ENCODE results near the gene CCDC57. TPM values are rescaled to one million over a fixed set of nuclear protein-coding genes. Genes with fewer than 3 reads are reported as not detected.

Gene CCDC57
- total RNA-seq, 5 donors from 2014 or later (not counting 1 experiment from before 2014, with no cell fraction given): 86.4 to 127 (median 103) TPM

DNA sequence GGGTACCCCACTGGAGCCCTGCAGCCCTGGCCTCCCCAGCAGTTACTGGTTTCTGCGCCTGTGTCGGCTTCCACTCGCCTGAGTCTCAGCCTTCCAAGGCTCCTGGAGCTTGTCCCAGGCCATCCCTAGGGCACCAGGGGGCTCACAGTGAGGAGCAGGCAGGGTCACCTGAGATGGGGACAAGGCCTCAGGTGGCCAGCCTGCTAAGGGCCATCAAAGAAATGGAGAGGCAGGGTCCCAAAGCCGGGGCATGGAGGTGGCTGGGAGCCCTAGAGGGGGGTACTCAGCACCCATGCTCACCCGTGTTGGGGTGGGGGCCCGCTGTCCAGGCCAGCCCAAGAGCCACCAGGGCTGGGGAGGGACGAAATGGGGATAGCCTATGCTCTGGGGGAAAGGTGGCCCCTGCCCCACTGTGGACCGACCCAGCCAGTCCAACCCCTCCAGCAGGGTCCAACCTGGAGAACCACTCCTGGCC is 115.9 kb downstream of the CCDC57 start:
- WGBS (ENCODE audit: insufficient coverage): 76% methylated on average over 4 of the region's 8 CpGs
- ATAC-seq (replicated peaks in 1 of 4) (no peak), DNase-seq (peak in 1 of 35 experiments; percentile 18)
- no peaks in the 10 kb centered on the region for H3K27me3 ChIP-seq (replicated peaks in 1 of 2; ENCODE audit: control insufficient read depth in 2 of 2, extremely low read depth in 1 of 2, insufficient read depth in 2 of 2, low read length in 1 of 2)
- no peaks in the 10 kb centered on the region for H3K9me3 ChIP-seq
- Mint-ChIP-seq H3K9me3 (no peaks in the 10 kb centered on the region), H3K4me1 (peaks cover 4 to 13% (median 10%) of the 10 kb centered on the region in 3 donors), H3K27me3 (no peaks in the 10 kb centered on the region), H3K36me3 (peaks cover 4% of the 10 kb centered on the region), H3K4me3 (peak overlapping the region; percentile 58 to 67 (median 64)), H3K27ac (no peak overlapping the region)
- POLR2A ChIA-PET: no interaction called here
- H3K27ac ChIP-seq (ENCODE audit: low read length): peak overlapping the region; percentile 7
- peaks cover 10 to 28% of the 10 kb centered on the region in 2 experiments for H3K4me1 ChIP-seq (ENCODE audit: control insufficient read depth in 1 of 2, extremely low read depth in 1 of 2, insufficient read depth in 2 of 2, low read length in 2 of 2)
- peak overlapping the region; percentile 45 to 57 for H3K4me3 ChIP-seq (ENCODE audit: control insufficient read depth in 1 of 2, extremely low read depth in 1 of 2, low read length in 1 of 2)
- H3K36me3 ChIP-seq (ENCODE audit: control insufficient read depth in 2 of 2, extremely low read depth in 1 of 2, insufficient read depth in 1 of 2, low read length in 1 of 2): peaks cover 25 to 37% of the 10 kb centered on the region in 2 donors
- CTCF ChIA-PET: no interaction called here

DNA sequence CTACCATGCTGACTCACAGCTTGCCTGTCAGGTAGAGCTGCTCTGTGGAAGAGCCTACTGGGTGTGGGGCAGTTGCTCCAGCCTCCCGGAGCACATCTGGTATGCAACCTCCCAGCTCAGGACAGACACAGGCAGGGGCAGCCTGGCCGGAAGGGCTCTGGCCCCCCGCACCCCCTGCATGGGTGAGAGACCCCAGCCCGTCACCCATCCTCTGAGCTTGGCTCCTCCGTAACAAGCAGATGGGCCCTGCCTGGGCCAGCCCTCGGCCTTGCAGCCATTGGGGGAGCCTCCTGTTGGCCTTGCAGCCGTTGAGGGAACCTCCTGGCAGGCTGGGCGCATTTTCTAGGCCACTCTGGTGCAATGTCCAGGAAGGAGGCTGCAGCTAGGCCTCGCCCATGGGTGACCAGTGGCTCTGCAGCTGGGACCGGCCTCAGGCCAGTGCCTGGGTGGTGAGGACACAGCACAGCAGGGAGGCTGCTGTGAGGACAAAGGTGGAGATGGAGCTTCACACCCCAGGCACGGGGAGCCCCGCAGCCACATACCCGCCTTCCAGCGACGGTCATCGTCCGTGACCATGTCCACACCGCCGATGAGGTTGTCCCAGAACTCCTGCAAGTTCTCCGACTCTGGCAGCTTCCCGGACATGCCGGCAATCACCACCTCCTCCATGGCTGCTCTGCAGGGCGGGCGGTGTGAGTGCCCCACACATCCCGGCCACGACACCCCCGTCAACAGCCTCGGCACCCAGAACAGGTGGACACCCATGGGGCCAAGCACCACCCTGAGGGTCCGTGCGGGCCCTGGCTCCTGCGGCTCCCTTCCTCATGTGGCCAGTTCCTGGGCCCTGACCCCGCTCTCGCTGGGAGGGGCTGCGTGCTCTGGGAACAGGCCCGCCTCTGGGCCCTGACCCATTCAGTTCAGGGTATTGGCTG is 116.6 kb downstream of the CCDC57 start:
- Mint-ChIP-seq H3K27me3 (no peaks in the 10 kb centered on the region), H3K9me3 (no peaks in the 10 kb centered on the region), H3K27ac (no peak overlapping the region), H3K4me3 (peak overlapping the region; percentile 56 to 67 (median 61)), H3K4me1 (peaks cover 4 to 13% (median 10%) of the 10 kb centered on the region in 3 donors), H3K36me3 (peaks cover 4% of the 10 kb centered on the region)
- 96% methylated on average over 34 of the region's 35 CpGs for WGBS (ENCODE audit: insufficient coverage)
- ATAC-seq (replicated peaks in 1 of 4) (no peak), DNase-seq (no peak)
- peaks cover 26 to 42% of the 10 kb centered on the region in 2 donors for H3K36me3 ChIP-seq (ENCODE audit: control insufficient read depth in 2 of 2, extremely low read depth in 1 of 2, insufficient read depth in 1 of 2, low read length in 1 of 2)
- H3K27me3 ChIP-seq (replicated peaks in 1 of 2; ENCODE audit: control insufficient read depth in 2 of 2, extremely low read depth in 1 of 2, insufficient read depth in 2 of 2, low read length in 1 of 2): no peaks in the 10 kb centered on the region
- POLR2A ChIA-PET: interaction anchor here in 1 of 2 donors (0.6 to 0.7 kb wide), 3 partner anchors 18 to 63 kb away, joined by 3 to 4 read pairs (median 4); no protein-coding TSS in a partner anchor
- peaks cover 10 to 28% of the 10 kb centered on the region in 2 experiments for H3K4me1 ChIP-seq (ENCODE audit: control insufficient read depth in 1 of 2, extremely low read depth in 1 of 2, insufficient read depth in 2 of 2, low read length in 2 of 2)
- no peak overlapping the region for H3K27ac ChIP-seq (ENCODE audit: low read length)
- no peaks in the 10 kb centered on the region for H3K9me3 ChIP-seq
- no peak overlapping the region for H3K4me3 ChIP-seq (ENCODE audit: control insufficient read depth in 1 of 2, extremely low read depth in 1 of 2, low read length in 1 of 2)
- CTCF ChIA-PET: no interaction called here

DNA sequence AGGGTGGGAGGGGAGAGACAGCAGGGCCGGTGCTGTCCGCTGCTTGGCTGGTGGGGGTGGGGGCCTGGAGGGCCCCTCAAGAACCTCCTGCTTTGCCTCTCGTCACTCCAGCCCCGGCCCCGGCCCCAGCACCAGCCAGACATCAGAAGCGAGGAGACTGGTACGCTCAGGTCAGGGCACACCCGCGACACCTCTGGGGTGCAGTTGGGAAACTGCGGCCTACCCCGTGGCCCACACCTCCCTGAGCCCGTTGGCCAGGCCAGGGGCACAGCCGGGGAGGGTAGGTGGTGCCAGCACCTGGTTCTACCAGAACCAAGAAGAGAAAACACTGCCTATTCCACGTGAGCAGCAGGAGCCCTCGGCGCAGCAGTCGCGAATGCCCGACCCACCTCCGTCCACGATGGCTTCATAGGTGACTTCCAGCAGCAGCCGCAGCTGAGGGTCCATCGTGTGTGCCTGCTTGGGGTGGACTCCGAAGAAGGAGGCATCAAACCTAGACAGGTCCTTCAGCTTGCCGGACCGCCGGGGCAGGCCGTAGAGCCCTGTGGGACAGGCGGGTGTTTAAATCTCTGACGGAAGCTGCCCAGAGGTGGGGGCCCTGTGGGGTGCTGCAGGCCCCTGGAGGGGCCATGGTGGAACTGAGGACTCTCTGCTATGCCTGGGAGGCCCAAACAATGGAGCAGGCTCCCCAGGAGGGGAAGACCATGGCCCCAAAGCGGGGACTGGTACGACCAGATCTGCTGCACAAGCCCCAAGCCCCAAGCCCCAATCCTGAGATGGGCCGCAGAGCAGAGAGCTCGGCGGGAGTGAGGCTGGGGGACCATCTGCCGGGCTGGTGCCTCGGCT is 117.5 kb downstream of the CCDC57 start:
- no peak overlapping the region for H3K27ac Mint-ChIP-seq

DNA sequence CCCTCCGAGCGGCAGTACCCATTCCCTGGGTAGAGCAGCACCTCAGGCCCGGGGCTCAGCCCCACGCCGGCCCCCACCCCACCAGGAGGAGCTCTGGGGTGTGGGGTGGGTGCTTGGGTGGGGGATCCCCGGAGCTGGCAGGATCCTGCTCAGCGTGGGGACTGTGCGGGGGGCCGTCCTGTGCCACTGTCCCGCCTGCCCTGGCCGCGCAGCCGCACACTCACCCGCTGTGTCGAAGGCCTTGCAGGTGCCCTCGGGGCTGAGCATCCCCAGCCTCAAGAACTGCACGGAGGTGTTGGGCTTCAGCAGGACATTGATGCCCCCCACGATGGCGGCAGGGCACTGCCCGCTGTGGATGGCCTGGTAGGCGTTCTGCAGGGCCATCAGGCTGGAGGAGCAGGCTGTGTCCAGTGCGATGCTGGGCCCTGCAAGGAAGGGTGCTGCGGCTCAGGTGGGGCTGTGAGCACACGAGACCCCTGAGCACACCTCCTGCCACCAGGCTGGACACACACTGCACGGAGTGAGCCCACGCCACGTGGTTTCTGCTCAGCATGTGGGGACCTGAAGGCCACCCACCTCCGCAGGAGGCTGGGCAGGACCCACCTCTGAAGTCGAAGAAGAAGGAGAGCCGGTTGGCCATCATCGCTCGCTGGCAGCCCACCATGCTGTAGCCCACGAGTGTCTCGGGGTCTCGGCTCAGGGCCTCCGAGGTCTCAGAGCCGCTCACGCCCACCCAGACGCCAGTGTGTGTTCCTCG is 119.5 kb downstream of the CCDC57 start:
- 98% methylated on average over 34 of the region's 40 CpGs for WGBS (ENCODE audit: insufficient coverage)
- ATAC-seq (replicated peaks in 1 of 4): no peak
- Histone ChIP-seq H3K9me3 (no peaks in the 10 kb centered on the region), H3K27ac (ENCODE audit: low read length) (no peak overlapping the region), H3K36me3 (ENCODE audit: control insufficient read depth in 2 of 2, extremely low read depth in 1 of 2, insufficient read depth in 1 of 2, low read length in 1 of 2) (peaks cover 25 to 71% of the 10 kb centered on the region in 2 donors), H3K27me3 (replicated peaks in 1 of 2; ENCODE audit: control insufficient read depth in 2 of 2, extremely low read depth in 1 of 2, insufficient read depth in 2 of 2, low read length in 1 of 2) (no peaks in the 10 kb centered on the region), H3K4me3 (ENCODE audit: control insufficient read depth in 1 of 2, extremely low read depth in 1 of 2, low read length in 1 of 2) (no peak overlapping the region), H3K4me1 (ENCODE audit: control insufficient read depth in 1 of 2, extremely low read depth in 1 of 2, insufficient read depth in 2 of 2, low read length in 2 of 2) (peaks cover 5 to 18% of the 10 kb centered on the region in 2 experiments)
- CTCF ChIA-PET: interaction anchor here in 1 of 2 donors (0.6 kb wide), 1 partner anchor 208 kb away, joined by 3 read pairs; no protein-coding TSS in a partner anchor
- POLR2A ChIA-PET: interaction anchor here in 1 of 2 donors (0.7 to 0.8 kb wide), 2 partner anchors 73 to 349 kb away, joined by 3 to 8 read pairs; no protein-coding TSS in a partner anchor
- Mint-ChIP-seq H3K4me1 (peaks cover 2 to 5% (median 2%) of the 10 kb centered on the region in 3 donors), H3K4me3 (no peak overlapping the region), H3K27ac (no peak overlapping the region), H3K36me3 (peaks cover 4% of the 10 kb centered on the region), H3K9me3 (no peaks in the 10 kb centered on the region), H3K27me3 (no peaks in the 10 kb centered on the region)
- DNase-seq: peak in 2 of 35 experiments; percentile 1 to 3

More for the DNA sequence above, 117.5 kb downstream of the CCDC57 start:
- no peak for ATAC-seq (replicated peaks in 1 of 4)
- ChIA-PET CTCF (no interaction called here), POLR2A (interaction anchor here in 1 of 2 donors (0.6 to 0.7 kb wide), 2 partner anchors 17 to 64 kb away, joined by 3 to 4 read pairs; no protein-coding TSS in a partner anchor)
- Mint-ChIP-seq H3K36me3 (peaks cover 4% of the 10 kb centered on the region), H3K4me1 (peaks cover 4 to 13% (median 10%) of the 10 kb centered on the region in 3 donors), H3K27me3 (no peaks in the 10 kb centered on the region), H3K4me3 (peak overlapping the region in 2 of 3 donors; percentile 47 to 61), H3K9me3 (no peaks in the 10 kb centered on the region)
- Histone ChIP-seq H3K27me3 (replicated peaks in 1 of 2; ENCODE audit: control insufficient read depth in 2 of 2, extremely low read depth in 1 of 2, insufficient read depth in 2 of 2, low read length in 1 of 2) (no peaks in the 10 kb centered on the region), H3K4me1 (ENCODE audit: control insufficient read depth in 1 of 2, extremely low read depth in 1 of 2, insufficient read depth in 2 of 2, low read length in 2 of 2) (peaks cover 10 to 28% of the 10 kb centered on the region in 2 experiments), H3K4me3 (ENCODE audit: control insufficient read depth in 1 of 2, extremely low read depth in 1 of 2, low read length in 1 of 2) (no peak overlapping the region), H3K27ac (ENCODE audit: low read length) (no peak overlapping the region), H3K9me3 (no peaks in the 10 kb centered on the region), H3K36me3 (ENCODE audit: control insufficient read depth in 2 of 2, extremely low read depth in 1 of 2, insufficient read depth in 1 of 2, low read length in 1 of 2) (peaks cover 25 to 51% of the 10 kb centered on the region in 2 donors)
- WGBS (ENCODE audit: insufficient coverage): 94% methylated on average over 31 of the region's 37 CpGs
- DNase-seq: no peak

DNA sequence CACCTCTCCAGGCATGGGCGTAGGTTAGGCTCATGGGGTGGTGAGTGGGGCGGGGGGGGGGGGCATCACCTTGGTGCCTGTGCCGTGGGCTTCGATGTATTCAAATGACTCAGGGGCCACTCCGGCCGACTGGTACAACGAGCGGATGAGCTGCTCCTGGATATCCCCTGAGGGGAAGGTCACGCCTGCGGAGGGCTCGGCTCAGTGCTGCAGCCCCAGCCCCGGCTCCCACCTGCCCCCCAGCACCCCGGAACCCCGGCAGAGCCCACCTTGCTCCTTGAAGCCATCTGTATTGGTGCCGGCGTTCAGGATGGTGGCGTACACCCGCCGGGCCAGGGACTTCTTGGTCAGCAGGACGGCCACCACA is 120.0 kb downstream of the CCDC57 start:
- WGBS (ENCODE audit: insufficient coverage): 94% methylated on average over 16 of the region's 20 CpGs
- Histone ChIP-seq H3K9me3 (no peaks in the 10 kb centered on the region), H3K36me3 (ENCODE audit: control insufficient read depth in 2 of 2, extremely low read depth in 1 of 2, insufficient read depth in 1 of 2, low read length in 1 of 2) (peaks cover 25 to 75% of the 10 kb centered on the region in 2 donors), H3K4me3 (ENCODE audit: control insufficient read depth in 1 of 2, extremely low read depth in 1 of 2, low read length in 1 of 2) (no peak overlapping the region), H3K4me1 (ENCODE audit: control insufficient read depth in 1 of 2, extremely low read depth in 1 of 2, insufficient read depth in 2 of 2, low read length in 2 of 2) (peaks cover 5 to 18% of the 10 kb centered on the region in 2 experiments), H3K27me3 (replicated peaks in 1 of 2; ENCODE audit: control insufficient read depth in 2 of 2, extremely low read depth in 1 of 2, insufficient read depth in 2 of 2, low read length in 1 of 2) (no peaks in the 10 kb centered on the region), H3K27ac (ENCODE audit: low read length) (no peak overlapping the region)
- H3K9me3 Mint-ChIP-seq: no peaks in the 10 kb centered on the region
- ChIA-PET CTCF (interaction anchor here in 1 of 2 donors (0.6 kb wide), 1 partner anchor 208 kb away, joined by 3 read pairs; no protein-coding TSS in a partner anchor), POLR2A (interaction anchor here in 1 of 2 donors (0.7 to 0.8 kb wide), 2 partner anchors 73 to 349 kb away, joined by 3 to 8 read pairs; no protein-coding TSS in a partner anchor)
- no peak for DNase-seq
- H3K4me1 Mint-ChIP-seq: peaks cover 2 to 5% (median 2%) of the 10 kb centered on the region in 3 donors
- no peaks in the 10 kb centered on the region for H3K27me3 Mint-ChIP-seq
- peaks cover 4% of the 10 kb centered on the region for H3K36me3 Mint-ChIP-seq
- H3K27ac Mint-ChIP-seq: no peak overlapping the region
- no peak overlapping the region for H3K4me3 Mint-ChIP-seq
- no peak for ATAC-seq (replicated peaks in 1 of 4)
